Fibroblast of villous mesenchyme (primary cell): ENCODE measurements around the gene AP1M2. TPM values are rescaled to one million over a fixed set of nuclear protein-coding genes. Genes with fewer than 3 reads are reported as not detected.

ENCODE experiments used
- DNase-seq: peaks from one replicate; pipeline ENCODE4 v3.0.0-alpha.2; 2010; ENCODE audit warnings: low read depth
- H3K4me3 ChIP-seq: 2 replicates; pipeline ENCODE4 v1.5.1; 2011; ENCODE audit warnings: low read depth, mild to moderate bottlenecking, low read length
- CTCF ChIP-seq: IDR thresholded peaks from 2 replicates; pipeline ENCODE4 v1.5.1; 2012; ENCODE audit warnings: low read depth, mild to moderate bottlenecking, low read length; ENCODE audit not compliant: insufficient read depth
- total RNA-seq: library from RNA; depleted of rRNA; stranded (reverse); fragments of >200 nt; gene quantifications from 2 replicates; pipeline ENCODE4 v1.2.3, GENCODE V29; 2012

AP1M2 gene
- total RNA-seq, 1 donor: 13.4 TPM

GRCh38 chr19:10565028-10565566, 22.0 kb downstream of the AP1M2 start:
- TF ChIP-seq CTCF: peak; percentile 20
- peak overlapping the region; percentile 96 for H3K4me3 ChIP-seq
- DNase-seq: peak; percentile 23

- H3K4me3 ChIP-seq: no peak overlapping the region
- DNase-seq: no peak
- TF ChIP-seq CTCF: no peak
These were observed 24.5 kb downstream of the AP1M2 start for GRCh38 chr19:10562609-10563008.

GRCh38 chr19:10560154-10560553, 27.0 kb downstream of the AP1M2 start:
- DNase-seq: no peak
- no peak for TF ChIP-seq CTCF
- no peak overlapping the region for H3K4me3 ChIP-seq

GRCh38 chr19:10557603-10558197, 29.4 kb downstream of the AP1M2 start:
- H3K4me3 ChIP-seq: no peak overlapping the region
- no peak for DNase-seq
- TF ChIP-seq CTCF: no peak

GRCh38 chr19:10555610-10555973, 31.5 kb downstream of the AP1M2 start:
- no peak for TF ChIP-seq CTCF
- no peak overlapping the region for H3K4me3 ChIP-seq
- DNase-seq: no peak

- no peak for DNase-seq
- H3K4me3 ChIP-seq: no peak overlapping the region
- no peak for TF ChIP-seq CTCF
These were observed 32.1 kb downstream of the AP1M2 start for GRCh38 chr19:10554760-10555609.
